Posterior cingulate gyrus (tissue), 11 donors: ENCODE data around the gene UBE3D.
"Not testable (repeated sequence)": the region's sequence is repeated elsewhere in the genome, so short reads cannot be mapped to it uniquely, and the experiment has no call there.

Experiments
- DNase-seq, 10 donors: peaks; one replicate each; pipeline versions ENCODE4 v3.0.0 to v3.0.0-alpha.2; 2020 to 2021; ENCODE audit warnings: mixed read lengths in 3 of 10
- intact Hi-C: fragments of 100-400 bp; cut with DNase I; formaldehyde crosslinking; loops from one replicate; pipeline ENCODE4 v1.15.1; 2023

UBE3D gene

GRCh38 chr6:82924799-82925535, 140.7 kb downstream of the UBE3D start:
- DNase-seq: no peak
- intact Hi-C loops: no loop called here

- intact Hi-C loops: no loop called here
- no peak for DNase-seq
Measured at GRCh38 chr6:82921258-82921657, 144.4 kb downstream of the UBE3D start.

DNA sequence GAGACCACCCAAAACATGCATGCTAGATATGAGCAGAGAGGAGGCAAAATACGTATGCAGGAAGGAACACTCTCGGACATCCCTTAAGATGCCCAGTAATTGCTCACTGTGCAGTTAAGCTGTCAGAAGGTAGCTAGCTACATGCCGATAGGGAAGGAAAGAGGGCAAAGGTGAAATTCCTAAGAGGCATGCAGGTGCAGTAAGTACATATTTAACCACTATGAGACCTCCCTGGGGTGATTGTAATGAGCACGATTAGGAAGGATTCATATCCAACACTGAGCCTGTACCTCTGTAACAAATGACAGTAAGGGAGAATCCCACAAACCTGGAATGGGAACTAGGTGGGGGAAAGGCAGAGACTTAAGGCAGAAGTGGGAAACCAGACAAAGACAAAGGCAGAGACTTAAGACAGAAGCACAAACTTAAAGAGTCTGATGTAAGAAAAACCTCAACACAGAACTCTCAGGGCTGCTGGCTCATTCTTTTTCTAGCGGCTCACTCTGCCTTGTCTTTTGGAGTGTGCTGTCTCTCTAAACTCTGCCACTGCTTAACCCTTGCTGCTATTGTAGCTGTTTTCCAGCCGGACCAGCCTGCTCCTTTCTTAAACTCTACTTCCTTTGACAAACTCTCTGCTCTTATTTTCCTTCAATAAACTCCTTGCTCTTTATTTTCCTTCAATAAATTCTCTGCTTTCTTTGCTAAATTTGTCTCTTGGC, 148.1 kb downstream of the UBE3D start:
- no peak for DNase-seq
- intact Hi-C loops: no loop called here

- intact Hi-C loops: no loop called here
- no peak for DNase-seq
Measured at GRCh38 chr6:82915666-82916065, 150.0 kb downstream of the UBE3D start.

DNA sequence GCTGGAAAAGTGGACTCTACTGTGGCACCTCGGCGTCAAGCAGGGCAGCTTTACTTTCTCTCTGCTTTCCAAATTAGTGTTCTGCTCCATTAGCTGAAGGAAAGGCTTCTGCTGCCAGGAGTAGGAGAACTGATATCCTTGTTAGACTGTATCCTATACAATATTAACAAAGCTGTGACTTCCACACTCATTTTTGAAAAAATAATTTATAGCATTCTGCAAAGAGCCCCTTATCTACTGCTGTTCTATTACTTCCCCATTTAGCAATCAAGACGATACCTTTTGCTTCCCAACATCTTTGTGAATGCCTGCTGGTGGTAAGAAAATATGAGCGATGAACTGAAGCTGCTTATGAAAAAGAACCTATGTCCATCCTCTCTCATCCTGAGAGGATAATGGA, 151.1 kb downstream of the UBE3D start:
- no peak for DNase-seq
- intact Hi-C loops: no loop called here

DNA sequence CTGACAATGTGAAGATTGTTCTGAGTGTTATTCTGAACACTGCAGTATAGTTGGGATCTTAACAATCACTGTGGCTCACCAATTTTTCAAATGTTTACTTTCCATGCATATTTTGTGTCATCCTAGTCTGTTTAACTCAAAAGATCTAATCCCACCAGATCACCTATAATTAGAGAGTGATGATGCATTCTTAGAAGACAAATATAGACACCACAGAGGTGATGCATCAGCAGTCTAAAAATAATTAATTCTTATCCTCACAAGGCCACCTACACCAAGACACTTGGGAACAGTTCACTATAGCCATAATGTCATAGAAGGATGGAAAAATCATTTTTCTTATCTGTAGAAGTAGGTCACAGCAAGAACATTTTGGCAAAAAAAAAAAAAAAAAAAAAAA, 154.8 kb downstream of the UBE3D start:
- intact Hi-C loops: no loop called here
- DNase-seq: no peak

DNA sequence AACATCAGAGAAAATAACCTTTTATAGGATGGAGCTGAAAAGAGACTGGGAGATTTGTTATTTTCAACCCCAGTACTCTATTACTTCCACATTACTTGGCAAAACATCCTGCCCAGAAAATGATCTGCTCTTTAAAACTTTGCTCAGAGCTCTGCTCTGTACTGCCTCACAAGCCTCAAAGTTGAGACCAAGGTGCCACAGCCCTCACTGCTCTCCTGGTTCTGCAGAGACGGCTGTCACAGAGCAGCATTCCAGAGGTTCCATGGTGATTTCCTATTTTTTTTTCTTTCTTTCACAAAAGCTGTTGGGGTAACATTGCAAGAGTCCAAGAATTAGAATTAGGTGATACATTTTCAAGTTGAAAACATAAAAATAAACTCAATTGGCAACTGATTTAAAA, 155.2 kb downstream of the UBE3D start:
- no peak for DNase-seq
- intact Hi-C loops: no loop called here

DNA sequence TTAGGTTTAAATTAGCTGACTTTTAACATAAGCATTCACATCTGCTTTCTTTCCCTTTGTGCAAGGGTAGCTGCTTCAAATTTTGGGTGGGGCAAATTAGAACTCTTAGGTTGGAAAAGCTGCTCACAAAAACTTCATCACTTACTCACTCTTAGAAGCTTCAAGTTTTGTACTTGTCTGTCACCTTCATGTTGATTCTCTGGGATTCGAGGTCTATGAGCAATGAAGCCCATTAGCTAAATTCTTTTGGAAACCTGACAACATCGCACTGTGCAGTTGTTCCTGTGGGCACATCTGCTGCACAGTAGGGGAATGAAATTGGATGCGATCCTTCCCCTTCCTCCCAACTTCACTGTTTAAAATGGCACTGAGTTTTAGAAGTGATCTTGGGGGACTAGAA, 156.1 kb downstream of the UBE3D start:
- intact Hi-C loops: no loop called here

DNA sequence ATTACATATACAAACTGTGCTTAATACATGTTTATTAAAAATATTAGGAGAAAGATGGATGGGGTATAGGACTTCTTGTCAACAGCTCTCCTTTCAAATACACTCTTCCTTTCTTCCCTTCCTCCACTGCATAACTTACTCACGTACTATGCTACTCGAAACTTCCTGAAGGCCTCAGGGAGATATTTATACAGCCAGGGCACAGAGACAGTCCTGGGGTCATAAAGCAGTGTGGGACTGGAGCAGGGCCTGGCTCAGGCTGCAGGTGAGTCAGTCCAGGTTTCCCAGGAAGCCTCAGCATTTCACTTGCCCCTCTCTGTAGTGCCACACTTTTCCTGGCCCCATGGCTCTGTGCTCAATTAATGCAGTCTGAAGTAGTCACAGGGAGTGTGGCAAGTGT, 157.0 kb downstream of the UBE3D start:
- intact Hi-C loops: no loop called here
- no peak for DNase-seq

More for the DNA sequence above, 156.1 kb downstream of the UBE3D start:
- no peak for DNase-seq

DNA sequence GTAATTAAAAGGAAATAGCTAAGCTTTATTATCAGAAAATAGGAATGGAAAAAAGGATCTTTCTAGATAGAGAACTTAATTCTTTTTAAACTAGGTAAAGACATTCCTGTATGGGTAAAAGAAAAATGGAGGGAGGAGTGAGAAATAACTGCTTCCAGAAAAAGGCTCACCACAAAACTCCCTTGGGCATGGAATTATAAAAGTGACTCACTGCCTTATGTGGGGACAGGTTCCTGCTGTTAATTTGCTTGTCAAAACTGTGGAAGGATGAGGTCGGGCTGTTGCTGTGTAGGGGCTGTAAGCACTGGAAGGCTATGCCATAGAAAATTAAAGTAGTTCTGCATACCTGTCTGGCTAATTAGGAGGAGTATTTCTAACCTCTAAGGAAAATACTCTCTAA, 158.7 kb downstream of the UBE3D start:
- intact Hi-C loops: no loop called here

GRCh38 chr6:82906489-82906888, 159.2 kb downstream of the UBE3D start:
- DNase-seq: no peak
- intact Hi-C loops: no loop called here

More for the DNA sequence above, 158.7 kb downstream of the UBE3D start:
- no peak for DNase-seq

GRCh38 chr6:82904860-82905259, 160.8 kb downstream of the UBE3D start:
- no peak for DNase-seq
- intact Hi-C loops: no loop called here

DNA sequence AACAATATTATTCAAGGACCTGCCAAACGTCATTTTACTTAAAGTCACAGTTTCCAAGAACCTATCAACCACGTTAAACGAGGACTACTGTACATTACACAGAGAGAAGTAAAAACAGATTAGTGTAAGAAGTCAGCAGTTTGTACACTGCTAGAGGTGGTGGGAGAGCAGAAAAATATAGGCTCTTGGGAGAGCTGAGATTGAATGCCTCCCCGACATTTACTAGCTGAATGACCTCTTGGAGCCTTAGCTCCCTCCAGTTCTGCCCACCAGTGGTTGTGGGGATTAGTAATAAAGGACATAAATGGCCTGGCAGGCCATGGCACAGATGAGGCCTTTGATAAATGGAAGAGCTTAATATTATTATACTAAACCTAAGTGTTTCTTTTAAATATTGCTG, 161.4 kb downstream of the UBE3D start:
- intact Hi-C loops: no loop called here
- DNase-seq: no peak

- DNase-seq: no peak
- intact Hi-C loops: no loop called here
Measured at GRCh38 chr6:82902290-82902689, 163.4 kb downstream of the UBE3D start.

DNA sequence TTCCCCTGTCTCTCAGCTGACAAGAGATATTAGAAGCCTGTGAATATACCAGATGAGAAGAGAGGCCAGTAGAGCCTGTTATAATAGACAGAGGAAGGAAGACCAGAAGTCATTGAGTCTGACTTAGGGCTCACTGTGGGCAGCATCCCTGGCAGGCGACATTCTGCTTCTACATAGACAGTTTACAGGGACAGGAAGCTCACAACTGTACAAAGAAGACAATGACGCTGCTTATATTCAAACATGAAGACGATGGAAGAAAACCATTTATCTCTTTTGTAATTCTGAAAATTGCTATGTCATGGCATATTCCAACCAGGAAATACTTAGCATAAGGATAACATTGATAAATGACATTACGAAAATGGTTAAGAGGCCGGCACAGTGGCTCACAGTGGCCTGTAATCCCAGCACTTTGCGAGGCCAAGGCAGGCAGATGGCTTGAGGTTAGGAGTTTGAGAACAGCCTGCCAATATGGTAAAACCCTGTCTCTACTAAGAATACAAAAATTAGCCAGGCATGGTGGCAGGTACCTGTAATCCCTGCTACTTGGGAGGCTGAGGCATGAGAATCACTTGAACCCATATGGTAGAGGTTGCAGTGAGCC, 170.9 kb downstream of the UBE3D start:
- no peak for DNase-seq
- intact Hi-C loops: no loop called here

DNA sequence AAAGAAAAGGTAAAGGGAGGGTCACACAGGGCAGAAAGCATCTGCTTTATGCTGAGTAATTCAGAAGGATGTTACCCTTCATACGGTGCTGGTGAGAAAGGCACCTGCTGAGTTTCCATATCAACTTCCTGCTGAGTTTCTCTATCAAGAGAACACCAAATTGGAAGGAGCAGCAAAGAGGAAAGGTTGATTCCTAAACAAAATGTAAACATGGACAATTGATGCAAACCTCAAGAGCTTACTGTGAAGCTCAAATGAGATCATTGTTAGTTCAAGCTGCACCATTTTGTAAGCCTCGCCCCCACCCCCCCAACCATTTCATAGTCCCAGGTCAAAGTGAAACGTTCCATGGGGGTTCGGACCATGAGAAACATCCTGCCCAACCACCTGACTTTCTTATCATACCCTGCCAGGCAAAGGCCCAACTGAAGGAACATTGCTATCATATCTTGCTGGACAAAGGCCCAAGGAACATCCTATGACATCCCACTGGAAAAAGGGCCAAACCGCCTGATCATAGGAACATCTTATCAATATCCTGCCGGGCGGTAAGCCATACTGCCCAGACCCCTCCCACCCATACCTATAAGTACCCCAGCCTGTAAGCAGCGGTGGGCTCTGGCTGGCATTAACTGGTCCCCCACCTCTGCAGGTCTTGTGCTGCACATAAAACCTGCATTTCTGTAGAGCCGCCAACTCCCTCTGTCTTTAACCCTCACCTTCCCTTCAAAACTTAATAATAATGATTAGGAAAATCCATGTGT, 171.6 kb downstream of the UBE3D start:
- intact Hi-C loops: no loop called here
- no peak for DNase-seq

DNA sequence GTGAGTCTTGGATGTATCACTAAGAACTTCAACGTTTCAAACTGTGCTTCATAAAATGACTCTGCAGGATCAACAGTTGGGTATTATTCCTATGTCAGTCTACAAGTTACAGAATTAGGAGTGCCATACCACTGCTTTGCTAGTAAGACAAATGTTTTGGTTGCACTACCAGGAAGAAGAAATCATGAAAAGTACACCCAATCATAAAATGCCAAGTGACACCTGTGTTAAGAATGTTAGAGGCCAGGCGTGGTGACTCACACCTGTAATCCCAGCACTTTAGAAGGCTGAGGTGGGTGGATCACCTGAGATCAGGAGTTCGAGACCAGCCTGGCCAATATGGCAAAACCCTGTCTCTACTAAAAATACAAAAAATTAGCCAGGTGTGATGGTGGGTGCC, 174.1 kb downstream of the UBE3D start:
- not testable (repeated sequence) for DNase-seq

DNA sequence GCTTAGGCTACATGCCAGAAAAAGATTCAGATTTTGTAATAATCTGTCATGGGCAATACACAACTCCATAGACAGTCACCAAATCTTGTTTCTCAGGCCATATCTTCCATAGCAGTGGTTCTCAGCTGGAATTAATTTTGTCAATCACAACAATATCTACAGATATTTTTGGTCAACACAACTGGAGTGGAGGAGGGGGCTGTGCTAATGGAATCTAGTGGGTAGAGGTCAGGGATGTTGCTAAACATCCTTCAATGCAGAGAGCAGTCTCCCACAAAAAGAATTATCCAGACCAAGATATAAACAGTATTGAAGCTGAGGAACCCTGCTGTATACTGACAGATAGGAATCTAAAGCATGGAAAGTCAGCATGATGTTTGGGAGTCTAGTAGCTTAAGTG, 174.6 kb downstream of the UBE3D start:
- DNase-seq: no peak
- intact Hi-C loops: no loop called here

More for the DNA sequence above, 174.1 kb downstream of the UBE3D start:
- intact Hi-C loops: not testable (repeated sequence)

DNA sequence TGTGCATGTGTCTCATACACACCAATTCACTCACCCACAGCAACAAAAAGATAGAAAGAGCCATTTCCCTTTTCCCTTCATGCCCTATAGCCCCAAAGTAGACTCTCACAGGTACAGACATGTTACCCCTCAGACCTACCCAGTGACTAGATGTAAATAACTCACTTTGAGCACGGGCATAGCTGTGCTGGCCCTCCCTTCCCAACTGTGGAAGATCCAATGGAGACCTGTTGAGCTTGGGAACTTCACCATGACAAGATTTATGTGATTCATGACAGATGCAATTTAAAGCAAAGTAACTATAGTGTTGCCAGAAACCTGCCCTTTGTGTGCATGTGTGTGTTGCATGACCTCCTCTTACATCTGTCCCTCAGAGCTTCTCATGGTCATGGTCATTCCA, 175.4 kb downstream of the UBE3D start:
- intact Hi-C loops: no loop called here
- DNase-seq: no peak

GRCh38 chr6:82889143-82889542, 176.5 kb downstream of the UBE3D start:
- no peak for DNase-seq
- intact Hi-C loops: no loop called here

DNA sequence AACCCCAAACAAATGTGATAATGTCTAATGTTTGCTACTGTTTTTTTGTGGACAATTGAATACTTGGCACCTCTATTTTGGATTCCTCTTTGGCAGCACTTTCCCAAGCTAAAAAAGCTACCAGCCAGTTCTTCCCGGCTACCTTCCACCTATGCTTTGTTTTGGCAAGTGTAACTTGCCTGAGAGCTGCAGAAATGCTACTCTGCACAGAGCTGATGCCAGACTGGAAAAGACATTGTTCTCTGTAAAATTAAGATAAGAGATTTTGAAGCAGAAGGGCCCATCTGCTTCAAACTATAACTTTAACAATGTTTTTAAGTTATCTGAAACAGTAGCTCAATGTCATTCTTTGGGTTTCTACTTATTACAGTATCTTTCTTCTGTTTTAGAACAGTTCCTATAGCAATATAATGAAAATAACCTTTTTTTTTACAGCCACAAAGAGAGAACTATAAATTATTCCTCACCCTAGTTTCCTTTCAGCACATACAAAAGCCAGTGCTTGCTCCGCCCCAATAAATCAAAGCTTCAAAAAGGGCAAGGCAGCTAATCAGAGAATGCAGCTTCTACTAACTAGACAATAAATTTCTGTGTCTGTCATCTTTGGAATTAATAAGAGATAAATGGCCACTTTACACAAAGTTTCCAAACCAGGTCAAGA, 183.1 kb downstream of the UBE3D start:
- no peak for DNase-seq
- intact Hi-C loops: no loop called here
